Sigmoid colon (tissue), 4 donors: ENCODE measurements around the gene MYH7.

Source experiments
- CTCF ChIP-seq, 4 experiments: fragments of 450-650 bp in 3 of 4; fragments of 200-600 bp in 1 of 4; IDR thresholded peaks; one replicate each; pipeline ENCODE4 v1.5.1; 2016 to 2019; ENCODE audit warnings: antibody characterized with exemption in 4 of 4, mild to moderate bottlenecking in 3 of 4, moderate library complexity in 2 of 4
- EP300 ChIP-seq, 4 donors: sonication (generic); formaldehyde crosslinking; IDR thresholded peaks; one replicate each; pipeline ENCODE4 v1.6.1; 2017; ENCODE audit warnings: antibody characterized with exemption in 4 of 4
- POLR2A ChIP-seq, 2 donors: fragments of 450-650 bp; IDR thresholded peaks; one replicate each; pipeline ENCODE4 v1.6.1; 2016; ENCODE audit warnings: antibody characterized with exemption in 2 of 2, mild to moderate bottlenecking in 2 of 2, moderate library complexity in 2 of 2
- POLR2AphosphoS5 ChIP-seq, 4 donors: sonication (generic); formaldehyde crosslinking; IDR thresholded peaks; one replicate each; pipeline ENCODE4 v1.6.1; 2017; ENCODE audit warnings: antibody characterized with exemption in 4 of 4

- no peak for TF ChIP-seq CTCF (IDR thresholded peaks at IDR 0.05)
- TF ChIP-seq POLR2AphosphoS5 (IDR thresholded peaks at IDR 0.05) = no peak
- no peak for TF ChIP-seq POLR2A (IDR thresholded peaks at IDR 0.05)
- no peak for TF ChIP-seq EP300 (IDR thresholded peaks at IDR 0.05)
These were observed 2.5 kb downstream of the MYH7 start for GRCh38 chr14:23432946-23433345.
